Globus pallidus (tissue), 1 donor: ENCODE results near the gene TKFC.
A peak's percentile ranks its signal among the peaks of the same experiment; 100 is the strongest.

Experiments used
- DNase-seq: peaks from one replicate; pipeline ENCODE4 v3.0.0-alpha.2; 2015; ENCODE audit warnings: low spot score

Gene TKFC

DNA sequence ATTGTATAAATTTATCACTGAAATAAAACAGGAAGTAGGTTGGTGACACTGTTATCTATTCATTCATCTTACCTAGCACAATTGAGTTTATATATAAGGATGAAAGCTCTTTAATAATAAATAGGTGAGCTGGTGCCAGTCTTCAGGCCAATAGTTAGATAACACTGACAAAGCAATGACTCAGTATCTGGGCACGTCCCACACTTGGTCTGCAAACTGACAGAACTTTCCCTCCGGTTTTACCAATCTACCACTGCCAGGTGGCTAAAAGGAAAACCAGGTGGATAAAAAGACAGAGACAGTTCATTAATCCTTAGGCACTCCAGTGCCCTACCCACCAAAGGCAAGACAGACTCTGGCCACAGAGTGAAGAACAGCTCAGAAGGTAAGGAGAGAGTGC lies 17.8 kb upstream of the TKFC start:
- no peak for DNase-seq

GRCh38 chr11:61325649-61326414 lies 7.2 kb upstream of the TKFC start:
- DNase-seq, result no peak

- no peak for DNase-seq
These were observed 5.4 kb upstream of the TKFC start for GRCh38 chr11:61327669-61328071.

- DNase-seq, result no peak
These were observed 4.7 kb upstream of the TKFC start for GRCh38 chr11:61328351-61328750.

DNA sequence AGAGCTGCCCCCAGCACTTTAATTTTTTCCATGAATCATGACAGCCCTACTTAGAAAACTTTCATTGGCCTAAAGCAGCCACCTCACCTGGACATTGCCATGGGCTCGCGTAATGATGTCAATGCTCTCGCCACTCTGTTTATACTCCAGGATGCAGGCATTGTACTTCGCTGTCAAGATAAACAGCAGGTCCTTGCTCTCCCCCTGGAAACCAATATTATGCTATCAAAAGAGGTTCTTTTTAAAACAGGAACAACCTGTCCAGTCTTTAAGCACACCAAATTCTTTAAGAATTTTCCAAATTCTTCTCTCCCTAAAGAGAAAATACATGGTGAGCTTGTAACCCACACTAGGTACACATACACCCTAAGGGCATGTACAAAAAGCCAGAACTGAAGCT lies 3.2 kb upstream of the TKFC start:
- no peak for DNase-seq

- no peak for DNase-seq
These were observed 1.4 kb upstream of the TKFC start for GRCh38 chr11:61331651-61332050.

- peak; percentile 6 for DNase-seq
These were observed 689 bp upstream of the TKFC start for GRCh38 chr11:61332281-61332796.

- no peak for DNase-seq
These were observed 764 bp downstream of the TKFC start for GRCh38 chr11:61333550-61334433.

- DNase-seq, result no peak
These were observed 1.7 kb downstream of the TKFC start for GRCh38 chr11:61334434-61335354.

GRCh38 chr11:61335355-61335710 lies 2.3 kb downstream of the TKFC start:
- no peak for DNase-seq

DNA sequence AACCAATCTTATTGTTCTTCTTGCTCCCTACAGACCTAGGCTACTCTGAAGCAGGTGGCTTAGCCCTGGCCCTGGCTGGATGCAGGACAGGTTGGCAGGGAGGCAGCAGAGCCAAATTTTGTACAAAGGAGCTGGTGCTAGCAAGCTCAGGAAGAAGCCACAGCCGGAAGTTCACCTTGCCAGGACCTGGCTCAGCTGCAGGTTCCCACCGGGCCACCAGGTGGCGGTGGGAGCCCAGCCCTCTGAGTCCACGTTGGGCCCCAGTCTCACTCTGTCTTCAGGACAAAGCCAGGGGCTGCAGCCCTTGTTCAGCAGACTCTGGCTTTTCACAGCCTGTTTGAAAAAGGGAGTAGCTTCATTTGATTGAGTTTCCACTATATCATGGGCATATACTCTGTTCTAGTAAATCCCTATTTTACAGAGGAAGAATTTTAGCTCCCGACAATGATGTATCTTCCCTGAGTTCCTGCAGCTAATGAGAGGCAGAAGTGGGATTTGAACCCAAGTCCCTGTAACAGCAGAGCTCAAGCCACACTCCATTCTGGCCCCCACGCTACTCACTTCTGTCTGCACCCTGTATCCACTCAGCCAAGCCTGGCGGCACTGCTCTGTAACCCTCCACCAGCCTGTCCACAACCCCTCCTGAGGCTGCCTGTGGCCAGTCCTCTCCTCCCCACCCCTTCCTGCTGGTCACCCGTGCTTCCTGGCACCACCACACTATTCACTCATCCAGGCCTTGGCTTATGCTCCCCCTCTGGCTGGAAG lies 3.3 kb downstream of the TKFC start:
- DNase-seq, result peak; percentile 42

DNA sequence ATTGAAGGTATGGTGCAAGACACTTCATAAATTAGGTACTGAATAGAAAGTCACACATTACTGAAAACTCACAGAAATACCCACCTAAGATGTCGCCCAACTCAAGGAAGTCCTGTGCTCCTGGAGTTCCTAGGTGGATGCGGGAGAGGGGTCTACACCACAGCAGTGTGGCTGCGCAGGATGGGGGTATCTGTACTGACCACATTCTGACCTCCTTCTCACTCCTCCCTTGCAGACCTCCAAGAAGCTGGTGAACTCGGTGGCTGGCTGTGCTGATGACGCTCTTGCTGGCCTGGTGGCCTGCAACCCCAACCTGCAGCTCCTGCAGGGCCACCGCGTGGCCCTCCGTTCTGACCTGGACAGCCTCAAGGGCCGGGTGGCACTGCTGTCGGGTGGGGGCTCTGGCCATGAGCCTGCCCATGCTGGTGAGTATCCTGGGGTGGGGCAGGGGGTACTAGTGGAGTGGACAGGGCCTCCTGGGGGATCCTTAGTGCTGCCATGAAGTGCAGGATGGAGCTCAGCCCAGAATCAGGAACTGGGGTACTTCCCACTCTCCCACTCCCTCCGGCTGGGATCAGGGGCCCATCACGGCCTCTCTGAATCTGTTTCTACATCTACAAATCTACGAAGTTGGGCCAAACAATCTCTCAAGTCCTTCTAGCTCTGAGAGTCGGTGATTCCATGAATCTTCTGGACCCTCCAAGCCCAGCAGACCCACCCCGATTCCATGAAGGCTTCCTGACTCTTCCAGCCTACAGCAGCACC lies 4.9 kb downstream of the TKFC start:
- no peak for DNase-seq

- DNase-seq, result no peak
These were observed 5.9 kb downstream of the TKFC start for GRCh38 chr11:61338783-61339489.

- DNase-seq, result no peak
These were observed 6.5 kb downstream of the TKFC start for GRCh38 chr11:61339490-61339878.

DNA sequence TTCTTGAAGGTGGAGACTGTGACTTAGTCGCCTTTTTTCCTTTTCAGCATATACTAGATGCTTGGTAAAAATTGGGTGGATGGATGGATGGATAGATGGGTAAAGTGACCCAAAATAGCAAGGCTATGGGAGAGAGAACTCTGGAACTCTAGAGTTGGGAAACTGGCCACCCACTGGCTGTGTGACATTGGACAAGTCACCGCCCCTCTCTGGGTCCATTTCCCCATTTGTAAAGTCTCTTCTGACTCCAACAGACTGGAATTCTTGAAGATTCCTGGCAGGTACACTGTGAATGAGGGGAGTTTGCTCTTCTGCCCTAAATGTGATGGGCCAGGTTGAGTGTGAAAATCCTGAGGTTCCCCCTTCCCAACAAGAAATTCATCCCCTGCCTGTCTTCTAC lies 8.0 kb downstream of the TKFC start:
- DNase-seq, result no peak

GRCh38 chr11:61341706-61342105 lies 8.7 kb downstream of the TKFC start:
- DNase-seq, result no peak

DNA sequence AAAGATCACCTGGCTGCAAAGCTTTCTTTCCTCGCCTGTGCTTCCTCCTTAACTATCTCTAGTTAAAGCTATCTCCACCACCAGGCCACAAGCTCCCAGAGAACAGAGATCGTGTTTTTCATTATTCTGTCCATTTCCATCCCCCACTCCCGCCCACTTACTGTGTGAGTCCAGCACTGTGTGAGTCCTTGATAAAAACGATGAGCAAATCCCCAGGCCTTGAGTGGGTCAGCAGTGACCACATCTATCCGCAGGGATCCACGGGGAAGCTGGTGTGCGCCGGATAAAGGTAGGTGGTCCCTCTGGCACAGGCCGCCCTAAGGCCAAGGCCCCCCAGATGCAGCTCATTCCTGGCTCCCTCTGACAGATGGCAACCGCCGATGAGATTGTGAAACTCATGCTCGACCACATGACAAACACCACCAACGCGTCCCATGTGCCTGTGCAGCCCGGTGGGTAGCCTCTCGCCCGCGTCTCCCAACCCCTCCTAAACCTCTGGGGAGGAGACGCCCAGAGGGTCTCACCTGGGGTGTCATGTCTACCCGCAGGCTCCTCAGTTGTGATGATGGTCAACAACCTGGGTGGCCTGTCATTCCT lies 9.3 kb downstream of the TKFC start:
- DNase-seq, result no peak

DNA sequence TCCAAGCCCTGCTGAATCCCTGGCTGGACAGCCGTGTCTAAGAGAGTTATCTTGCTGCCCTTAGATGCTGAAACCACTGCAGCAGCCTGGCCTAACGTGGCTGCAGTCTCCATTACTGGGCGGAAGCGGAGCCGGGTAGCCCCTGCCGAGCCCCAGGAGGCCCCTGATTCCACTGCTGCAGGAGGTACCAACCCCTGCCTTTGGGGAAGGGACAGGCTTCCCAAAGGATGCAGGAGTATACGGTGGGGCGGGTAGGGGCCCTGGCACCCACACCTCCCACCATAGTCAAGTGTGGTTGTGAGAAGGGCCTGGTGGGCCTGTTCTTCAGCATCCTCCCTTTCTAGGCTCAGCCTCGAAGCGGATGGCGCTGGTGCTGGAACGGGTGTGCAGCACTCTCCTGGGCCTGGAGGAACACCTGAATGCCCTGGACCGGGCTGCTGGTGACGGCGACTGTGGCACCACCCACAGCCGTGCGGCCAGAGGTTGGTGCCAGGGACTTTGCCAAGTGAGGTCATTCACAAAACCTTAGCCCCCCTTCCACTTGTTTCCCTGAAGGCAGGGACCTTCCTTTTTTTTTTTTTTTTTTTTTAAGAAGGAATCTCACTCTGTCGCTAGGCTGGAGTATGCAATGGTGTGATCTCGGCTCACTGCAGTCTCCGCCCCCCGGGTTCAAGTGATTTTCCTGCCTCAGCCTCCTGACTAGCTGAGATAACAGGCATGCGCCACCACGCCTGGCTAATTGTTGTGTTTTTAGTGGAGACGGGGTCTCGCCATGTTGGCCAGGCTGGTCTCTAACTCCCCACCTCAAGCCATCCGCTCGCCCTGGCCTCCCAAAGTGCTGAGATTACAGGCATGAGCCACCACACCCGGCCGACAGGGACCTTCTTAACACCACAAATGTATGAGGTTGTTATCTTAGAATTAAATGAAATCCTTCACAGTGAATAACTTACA lies 11.0 kb downstream of the TKFC start:
- DNase-seq, result no peak
